Hematopoietic multipotent progenitor cell (in vitro differentiated cells): Measurements from ENCODE around the gene PLGRKT. TPM values are rescaled to one million over a fixed set of nuclear protein-coding genes. Genes with fewer than 3 reads are reported as not detected.
A peak's percentile ranks its signal among the peaks of the same experiment; 100 is the strongest.
"Not testable (repeated sequence)": the region's sequence is repeated elsewhere in the genome, so short reads cannot be mapped to it uniquely, and the experiment has no call there.

Experiments used
- DNase-seq, 3 donors: peaks; one replicate each; pipeline ENCODE4 v3.0.0-alpha.2; 2011 to 2015; ENCODE audit warnings: low read depth in 2 of 3, low spot score in 2 of 3
- total RNA-seq: library from RNA; depleted of rRNA; stranded (reverse); fragments of >200 nt; gene quantifications from one replicate; pipeline ENCODE4 v1.2.3, GENCODE V29; 2012

Gene PLGRKT
- total RNA-seq, 1 donor, result 3.8 TPM

DNA sequence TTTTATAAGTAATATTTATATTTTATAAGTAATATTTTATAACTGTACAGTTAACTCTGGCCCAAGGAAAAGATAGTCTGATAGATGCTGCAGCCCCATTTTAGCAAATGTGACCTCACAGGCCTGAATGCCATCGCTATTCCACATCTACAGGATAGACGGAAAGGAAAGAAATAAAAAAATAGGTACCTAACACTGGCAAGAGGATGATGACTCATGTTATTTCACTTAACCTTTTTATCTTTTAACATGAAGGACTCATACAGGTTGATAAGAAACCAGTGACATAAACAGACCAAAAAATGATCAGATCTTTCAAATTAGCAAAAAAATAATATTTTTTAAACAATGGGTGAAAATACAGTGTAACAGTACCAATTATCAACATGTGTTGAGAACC lies 15.3 kb upstream of the PLGRKT start:
- DNase-seq, result no peak

DNA sequence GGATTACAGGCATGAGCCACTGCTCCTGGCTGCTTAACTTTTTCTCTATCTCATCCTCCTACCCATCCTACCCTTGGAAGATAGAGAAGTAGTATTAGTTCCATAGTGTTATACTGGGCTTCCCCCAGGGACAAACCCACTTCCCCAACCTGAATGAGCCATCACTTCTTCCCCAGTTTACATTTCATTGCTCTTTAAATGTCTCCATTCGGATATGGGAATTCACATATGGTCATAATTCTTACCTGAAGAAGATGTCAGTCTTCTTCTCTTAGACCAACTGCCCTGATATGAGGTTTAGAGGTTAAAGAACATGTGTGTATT lies 14.5 kb upstream of the PLGRKT start:
- no peak for DNase-seq

DNA sequence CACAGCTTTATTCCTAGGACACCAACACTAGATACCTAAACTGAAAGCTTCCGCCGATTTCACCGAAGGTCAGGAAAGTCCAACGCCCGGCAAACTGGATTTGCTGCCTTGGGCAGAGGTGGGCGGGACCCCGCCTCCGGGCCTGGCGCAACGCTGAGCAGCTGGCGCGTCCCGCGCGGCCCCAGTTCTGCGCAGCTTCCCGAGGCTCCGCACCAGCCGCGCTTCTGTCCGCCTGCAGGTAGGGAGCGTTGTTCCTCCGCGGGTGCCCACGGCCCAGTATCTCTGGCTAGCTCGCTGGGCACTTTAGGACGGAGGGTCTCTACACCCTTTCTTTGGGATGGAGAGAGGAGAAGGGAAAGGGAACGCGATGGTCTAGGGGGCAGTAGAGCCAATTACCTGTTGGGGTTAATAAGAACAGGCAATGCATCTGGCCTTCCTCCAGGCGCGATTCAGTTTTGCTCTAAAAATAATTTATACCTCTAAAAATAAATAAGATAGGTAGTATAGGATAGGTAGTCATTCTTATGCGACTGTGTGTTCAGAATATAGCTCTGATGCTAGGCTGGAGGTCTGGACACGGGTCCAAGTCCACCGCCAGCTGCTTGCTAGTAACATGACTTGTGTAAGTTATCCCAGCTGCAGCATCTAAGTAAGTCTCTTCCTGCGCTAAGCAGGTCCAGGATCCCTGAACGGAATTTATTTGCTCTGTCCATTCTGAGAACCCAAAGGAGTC lies 12.8 kb upstream of the PLGRKT start, which contains the start of gene CD274:
Gene CD274 (plus strand): TSS at position 184 of the 733 bp plus-strand sequence. CDS start 5,572 bp downstream, outside the sequence.
- peak; percentile 62 to 88 (median 82) for DNase-seq

DNA sequence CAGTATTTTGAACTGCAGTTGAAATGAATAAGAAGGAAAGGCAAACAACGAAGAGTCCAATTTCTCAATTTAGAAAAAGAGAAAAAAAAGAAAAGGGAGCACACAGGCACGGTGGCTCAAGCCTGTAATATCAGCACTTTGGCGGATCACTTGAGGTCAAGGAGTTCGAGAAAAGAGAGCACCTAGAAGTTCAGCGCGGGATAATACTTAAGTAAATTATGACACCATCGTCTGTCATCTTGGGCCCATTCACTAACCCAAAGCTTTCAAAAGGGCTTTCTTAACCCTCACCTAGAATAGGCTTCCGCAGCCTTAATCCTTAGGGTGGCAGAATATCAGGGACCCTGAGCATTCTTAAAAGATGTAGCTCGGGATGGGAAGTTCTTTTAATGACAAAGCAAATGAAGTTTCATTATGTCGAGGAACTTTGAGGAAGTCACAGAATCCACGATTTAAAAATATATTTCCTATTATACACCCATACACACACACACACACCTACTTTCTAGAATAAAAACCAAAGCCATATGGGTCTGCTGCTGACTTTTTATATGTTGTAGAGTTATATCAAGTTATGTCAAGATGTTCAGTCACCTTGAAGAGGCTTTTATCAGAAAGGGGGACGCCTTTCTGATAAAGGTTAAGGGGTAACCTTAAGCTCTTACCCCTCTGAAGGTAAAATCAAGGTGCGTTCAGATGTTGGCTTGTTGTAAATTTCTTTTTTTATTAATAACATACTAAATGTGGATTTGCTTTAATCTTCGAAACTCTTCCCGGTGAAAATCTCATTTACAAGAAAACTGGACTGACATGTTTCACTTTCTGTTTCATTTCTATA lies 12.0 kb upstream of the PLGRKT start:
- peak in 1 of 3 donors; percentile 27 for DNase-seq

DNA sequence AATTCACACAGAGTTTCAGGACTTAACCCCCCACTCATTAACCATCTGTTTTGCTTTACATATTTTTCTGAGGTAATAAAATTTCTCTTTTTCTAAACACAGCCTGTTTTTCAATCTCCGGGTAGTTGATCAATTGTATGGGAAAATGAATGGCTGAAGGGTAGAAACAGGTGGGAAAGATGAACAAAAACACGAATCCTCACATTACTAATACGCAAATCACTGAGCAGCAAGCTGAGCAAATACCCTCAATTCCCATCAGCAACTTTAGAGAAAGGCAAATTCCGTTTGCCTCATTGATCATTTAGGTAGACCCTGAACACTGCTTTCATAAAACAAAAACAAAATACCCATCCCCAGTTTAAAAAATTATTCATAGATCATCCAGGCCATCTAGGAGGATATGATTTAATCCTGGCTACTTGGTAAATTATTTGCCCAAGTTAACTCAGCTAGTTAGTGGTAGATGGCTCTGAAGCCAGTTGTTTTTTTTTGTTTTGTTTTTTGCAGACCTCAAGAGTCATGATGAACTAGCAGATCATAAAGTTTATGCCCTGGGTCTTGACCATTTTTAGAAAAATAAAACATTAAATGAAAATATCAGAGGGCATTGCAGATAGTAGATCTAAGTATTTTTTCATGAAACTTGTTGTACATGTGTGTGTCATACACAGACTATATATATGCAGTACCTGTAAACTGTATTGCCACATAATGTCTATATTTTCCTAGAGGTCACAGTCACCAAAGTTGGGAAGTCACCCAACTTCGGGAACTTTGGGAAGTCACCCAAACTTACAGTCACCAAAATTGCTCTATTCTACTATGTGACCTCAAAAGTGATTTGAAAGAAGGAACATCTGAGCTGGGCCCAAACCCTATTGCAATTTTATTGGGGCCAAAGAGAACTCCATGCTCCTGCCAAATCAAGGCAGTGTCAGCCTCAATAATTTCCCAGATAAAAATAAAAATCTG lies 11.0 kb upstream of the PLGRKT start:
- DNase-seq, result no peak

DNA sequence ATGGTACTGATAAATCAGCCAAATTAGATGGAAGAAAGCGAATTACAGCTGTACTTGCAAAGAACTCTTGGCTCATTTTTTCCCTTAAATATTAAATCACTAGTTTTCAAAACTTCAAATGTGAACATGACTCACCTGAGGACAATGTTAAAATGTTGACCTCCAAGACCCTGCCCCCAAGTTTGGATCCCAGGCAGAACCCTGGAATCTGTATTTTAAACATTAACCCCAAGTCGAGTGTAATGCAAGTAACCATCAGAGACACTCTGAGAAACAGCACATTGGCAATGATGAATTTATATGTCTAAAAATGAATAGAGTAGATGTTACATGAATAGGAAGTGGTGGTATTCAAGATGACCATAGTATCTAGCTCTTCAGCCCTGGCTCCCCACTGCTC lies 10.3 kb upstream of the PLGRKT start:
- no peak for DNase-seq

DNA sequence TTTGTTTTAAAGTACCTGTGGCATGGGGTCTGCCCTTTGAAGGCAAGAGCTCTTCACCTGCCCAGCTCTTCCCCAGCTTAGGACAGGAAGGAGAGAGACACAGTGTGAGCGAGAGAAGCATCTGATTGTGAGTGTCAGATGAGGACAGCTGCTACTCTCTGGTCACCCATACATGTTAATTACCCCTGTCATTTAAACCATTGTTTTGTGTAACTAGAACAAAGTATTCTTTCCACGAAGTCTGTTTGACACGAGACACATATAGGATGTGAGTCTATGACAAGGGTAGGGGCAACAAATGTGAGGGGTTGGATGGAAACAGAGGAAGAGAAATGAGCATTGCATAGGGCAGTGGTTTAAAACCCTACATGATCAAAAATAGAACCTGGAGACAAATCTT lies 9.6 kb upstream of the PLGRKT start:
- no peak for DNase-seq

DNA sequence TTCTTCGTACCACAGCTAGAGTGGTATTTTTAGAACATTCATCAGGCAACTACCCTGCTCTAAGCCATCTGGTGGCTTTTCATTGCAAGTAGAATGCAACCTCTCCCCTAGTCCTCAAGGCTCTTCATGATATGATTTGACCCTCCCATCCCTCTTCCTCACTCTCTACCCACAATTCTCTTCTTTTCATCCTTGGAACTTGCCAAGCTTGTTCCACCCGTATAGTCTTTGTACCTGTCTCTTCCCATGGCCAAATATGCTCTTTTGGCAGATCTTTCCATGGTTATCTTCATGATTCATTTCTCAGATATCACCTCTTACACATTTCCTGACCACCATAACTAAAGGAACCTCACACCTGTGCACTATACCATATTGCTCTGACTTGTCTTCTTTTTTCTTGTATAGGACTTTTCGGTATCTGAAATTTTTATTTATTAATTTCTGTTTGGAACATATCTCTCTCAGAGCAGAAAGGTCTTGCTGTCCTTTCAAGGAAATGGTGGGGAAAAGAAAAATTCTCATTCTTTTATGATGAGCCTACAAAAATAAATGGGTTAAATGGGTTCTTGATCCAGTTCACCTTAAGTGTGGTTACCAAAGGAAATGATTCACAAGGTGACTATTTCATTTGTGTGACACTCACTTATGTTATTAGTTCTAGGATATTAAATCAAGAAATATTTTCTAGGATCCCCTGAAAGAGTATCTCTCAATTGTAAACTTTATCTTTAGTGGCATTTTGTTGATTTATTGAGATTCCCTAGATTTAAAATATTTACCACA lies 8.9 kb upstream of the PLGRKT start:
- no peak for DNase-seq

DNA sequence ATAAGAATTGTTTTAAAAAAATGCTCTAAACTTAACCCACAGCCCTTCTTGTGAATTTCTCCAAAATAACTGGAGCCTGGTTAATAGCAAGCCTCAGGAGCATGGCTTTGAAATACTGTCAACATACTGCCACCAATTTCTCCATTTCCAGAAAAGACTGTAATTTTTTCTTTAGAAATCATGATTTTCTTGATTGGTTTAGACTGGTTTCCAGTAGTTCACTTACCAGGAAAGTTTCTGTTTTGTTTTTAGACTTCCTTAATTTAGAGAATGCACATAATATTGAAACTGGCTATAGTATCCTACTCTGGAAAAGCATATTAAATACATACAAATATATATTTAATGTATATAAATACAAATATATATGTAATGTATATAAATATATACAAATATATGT lies 8.2 kb upstream of the PLGRKT start:
- DNase-seq, result peak in 1 of 3 donors; percentile 20

DNA sequence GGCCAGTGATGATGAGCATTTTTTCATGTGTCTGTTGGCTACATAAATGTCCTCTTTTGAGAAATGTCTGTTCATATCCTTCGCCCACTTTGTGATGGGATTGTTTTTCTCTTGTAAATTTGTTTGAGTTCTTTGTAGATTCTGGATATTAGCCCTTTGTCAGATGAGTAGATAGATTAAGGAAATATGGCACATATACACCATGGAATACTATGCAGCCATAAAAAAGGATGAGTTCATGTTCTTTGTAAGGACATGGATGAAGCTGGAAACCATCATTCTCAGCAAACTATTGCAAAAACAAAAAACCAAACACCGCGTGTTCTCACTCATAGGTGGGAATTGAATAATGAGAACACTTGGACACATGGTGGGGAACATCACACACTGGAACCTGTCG lies 7.4 kb upstream of the PLGRKT start:
- not testable (repeated sequence) for DNase-seq

DNA sequence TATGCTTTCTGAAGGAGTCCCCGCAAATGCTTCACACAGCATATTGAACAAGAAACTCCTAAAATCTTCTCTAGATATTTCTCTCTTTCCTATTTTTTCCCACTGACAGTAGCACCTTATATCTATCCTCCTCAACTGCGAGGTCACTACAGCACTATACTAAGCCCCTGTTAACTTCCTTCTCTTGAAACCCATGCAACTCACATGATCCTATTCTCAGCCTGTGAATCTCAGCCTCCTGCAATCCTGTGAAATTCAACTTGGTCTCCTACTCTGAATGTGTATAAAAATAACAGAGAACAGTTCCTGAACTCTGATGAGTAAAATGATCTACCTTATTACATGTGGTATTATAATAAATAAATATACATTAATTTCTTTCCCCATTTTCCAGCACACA lies 6.1 kb upstream of the PLGRKT start:
- DNase-seq, result no peak

DNA sequence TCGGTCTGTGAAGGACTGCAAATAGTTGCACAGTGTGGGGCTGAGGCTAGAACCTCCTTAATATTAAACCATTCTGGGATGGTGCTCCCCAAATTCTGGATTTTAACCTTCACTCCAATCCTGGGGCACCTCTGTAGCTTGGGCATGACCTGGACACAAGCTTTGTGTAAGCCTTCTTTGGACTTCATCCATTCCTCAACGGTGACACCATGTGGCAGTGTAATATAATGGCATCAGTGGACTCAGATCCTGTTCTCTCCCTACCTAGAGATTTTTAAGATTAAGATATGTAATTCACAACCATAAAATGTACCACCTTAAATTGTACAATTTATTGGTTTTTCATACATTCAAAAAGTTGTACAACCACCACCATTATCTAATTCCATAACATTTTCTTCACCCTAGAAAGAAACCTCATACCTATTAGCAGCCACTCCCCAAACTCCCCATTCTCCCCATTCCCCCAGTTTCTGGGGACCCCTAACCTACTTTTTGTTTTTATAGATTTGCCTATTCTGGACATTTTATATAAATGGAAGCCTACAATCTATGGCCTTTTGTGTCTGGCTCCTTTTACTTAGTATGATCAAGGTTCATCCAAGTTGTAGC lies 4.8 kb upstream of the PLGRKT start:
- peak in 2 of 3 donors; percentile 48 to 66 for DNase-seq

DNA sequence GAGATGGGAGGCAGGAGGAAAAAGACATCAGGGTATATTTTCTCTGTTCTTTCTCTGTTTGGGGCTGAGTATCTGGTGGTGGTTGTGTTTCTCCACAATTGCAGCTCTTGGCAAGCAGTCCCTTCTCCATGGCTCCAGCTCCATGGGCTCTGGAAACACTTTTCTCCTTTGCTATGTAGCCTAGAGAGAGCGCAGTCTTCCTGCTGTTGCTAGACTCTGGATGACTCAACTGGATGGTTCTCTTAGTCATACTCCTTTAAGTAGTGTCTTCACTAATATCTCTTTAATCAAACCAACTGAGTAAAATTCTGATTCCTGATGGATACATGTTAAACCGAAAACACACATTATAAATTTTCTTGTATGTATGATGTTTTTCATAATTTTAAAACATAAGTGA lies 3.3 kb upstream of the PLGRKT start:
- DNase-seq, result no peak

DNA sequence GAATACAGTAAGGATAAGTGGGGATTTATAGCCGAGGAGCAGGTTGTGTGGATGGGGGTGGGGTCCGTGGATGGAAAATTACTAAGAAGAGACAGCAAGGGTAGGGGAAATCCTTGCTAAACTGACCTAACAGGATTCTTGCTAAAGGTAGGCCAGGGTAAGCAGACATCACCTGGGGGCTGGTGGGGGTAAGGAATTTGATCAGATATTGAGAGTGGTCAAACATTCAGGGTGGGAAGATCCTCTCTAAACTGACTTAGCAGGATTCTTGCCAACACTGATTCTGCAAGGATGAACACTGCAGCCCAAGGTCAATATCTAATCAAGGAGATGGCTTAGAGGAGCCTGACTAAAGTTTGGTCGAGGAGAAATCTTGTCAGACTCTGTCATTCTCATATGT lies 2.7 kb upstream of the PLGRKT start:
- no peak for DNase-seq

DNA sequence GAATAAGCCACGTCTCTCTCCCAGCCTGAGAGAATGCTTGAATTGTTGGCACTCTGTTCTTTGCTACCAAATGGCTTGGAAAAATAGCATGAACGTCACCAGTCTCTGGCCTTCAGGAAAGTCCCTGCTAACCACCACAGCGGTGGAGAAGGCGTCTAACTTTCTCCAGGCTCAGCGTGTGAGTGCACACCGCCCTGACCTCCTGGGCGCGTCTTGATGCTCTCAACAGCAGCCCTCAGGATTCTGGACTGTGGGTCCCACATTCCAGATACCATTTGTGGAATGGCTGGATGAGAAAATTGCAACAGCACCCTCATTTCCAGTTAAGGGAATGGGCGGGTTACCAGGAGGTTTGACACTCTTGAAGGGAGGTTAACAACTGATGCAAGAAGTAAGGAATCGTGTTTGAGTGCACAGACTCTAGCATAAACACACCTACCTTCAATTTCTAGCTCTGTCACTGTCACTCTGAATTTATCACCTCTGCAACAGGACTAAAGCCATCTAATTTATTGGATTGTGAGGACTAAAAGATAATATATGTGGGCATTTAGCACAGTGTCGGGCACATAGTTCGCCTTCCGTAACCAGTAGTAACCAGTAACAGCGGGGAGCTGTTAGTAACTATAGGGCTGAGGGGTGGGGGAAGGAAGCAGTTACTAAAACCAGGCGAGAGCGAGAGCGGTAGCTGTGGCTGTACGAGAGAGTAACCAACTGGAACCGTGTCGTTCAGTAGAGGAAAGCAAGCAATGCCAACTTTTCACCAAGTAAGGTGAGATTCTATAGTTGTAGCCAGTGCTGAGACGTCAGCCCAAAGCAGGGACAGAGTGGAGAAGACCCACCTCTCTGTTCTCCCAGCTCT lies 807 bp upstream of the PLGRKT start:
- DNase-seq, result peak in 1 of 3 donors; percentile 22

DNA sequence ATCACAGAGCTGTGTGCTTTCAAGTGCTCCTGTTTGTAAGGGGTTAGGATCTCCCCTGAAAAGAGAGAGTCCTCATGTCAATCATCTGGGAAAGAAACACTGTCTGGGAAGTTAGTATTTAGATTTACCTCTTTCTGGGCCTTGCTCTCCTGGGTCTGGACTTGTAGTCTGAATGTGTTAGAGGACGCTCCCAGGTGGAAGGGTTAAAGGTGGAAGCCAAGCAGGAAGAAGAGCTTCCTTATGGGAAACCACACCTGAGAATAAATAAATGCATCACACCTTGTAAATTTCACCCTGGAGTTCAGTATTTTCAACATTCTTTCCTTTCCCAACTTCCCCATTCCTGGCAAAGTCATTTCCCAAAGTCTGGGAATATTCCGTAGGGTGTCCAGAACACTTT lies 1.3 kb downstream of the PLGRKT start:
- no peak for DNase-seq

DNA sequence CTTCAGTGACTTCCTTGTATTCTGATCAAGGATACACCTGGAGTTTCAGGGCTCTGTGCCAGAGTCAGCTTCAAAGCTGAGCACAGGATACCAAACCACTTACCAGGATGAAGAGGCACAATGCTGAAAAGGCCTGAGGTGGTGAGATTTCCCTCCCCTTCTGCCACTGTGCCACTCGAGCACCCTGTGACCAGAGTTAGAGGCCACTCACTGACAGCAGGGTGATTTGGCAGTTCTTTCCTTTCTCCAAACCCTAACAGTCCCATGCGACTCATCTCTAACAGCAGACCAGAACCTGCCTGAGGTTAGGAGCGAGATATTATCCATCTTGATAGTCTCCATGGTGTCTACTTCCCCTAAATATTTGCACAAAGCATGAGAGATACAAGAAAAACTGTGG lies 1.8 kb downstream of the PLGRKT start:
- DNase-seq, result peak in 2 of 3 donors; percentile 22 to 41
